CD4-positive, alpha-beta T cell treated with Interleukin-10 for 1 hour (primary cell): ENCODE measurements around the gene SNAP25.

Experiments
- DNase-seq: peaks from one replicate; pipeline ENCODE4 v3.0.0-alpha.2; 2020

Gene SNAP25

GRCh38 chr20:10306440-10307358, 88.1 kb downstream of the SNAP25 start:
- peak; percentile 16 for DNase-seq

GRCh38 chr20:10307359-10307735, 88.7 kb downstream of the SNAP25 start:
- DNase-seq: no peak

- no peak for DNase-seq
These were observed 90.0 kb downstream of the SNAP25 start for GRCh38 chr20:10308652-10309051.

DNA sequence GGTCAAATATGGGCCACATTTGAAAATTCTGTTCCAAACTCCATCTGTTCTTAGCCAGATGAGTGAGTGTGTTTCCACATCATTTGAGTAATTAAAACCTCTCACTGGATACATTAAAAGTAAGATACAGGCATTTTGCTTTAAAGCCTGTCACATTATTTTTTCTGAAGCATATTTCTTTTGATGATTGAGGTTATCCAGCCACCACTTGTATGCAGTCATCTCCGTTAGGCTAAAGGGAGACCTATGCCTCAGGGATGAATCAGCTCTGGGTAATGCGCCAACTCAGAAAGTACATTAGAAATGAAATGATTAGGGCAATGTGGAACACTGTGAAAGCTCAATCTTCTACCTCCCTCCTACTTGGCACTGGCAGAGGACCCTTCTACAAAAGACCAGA, 90.7 kb downstream of the SNAP25 start:
- DNase-seq: no peak

- DNase-seq: no peak
These were observed 93.5 kb downstream of the SNAP25 start for GRCh38 chr20:10312111-10312510.

GRCh38 chr20:10313215-10313614, 94.6 kb downstream of the SNAP25 start:
- no peak for DNase-seq

- DNase-seq: no peak
These were observed 95.1 kb downstream of the SNAP25 start for GRCh38 chr20:10313701-10314100.

GRCh38 chr20:10314198-10314597, 95.6 kb downstream of the SNAP25 start:
- no peak for DNase-seq

GRCh38 chr20:10315138-10315537, 96.5 kb downstream of the SNAP25 start:
- DNase-seq: no peak

GRCh38 chr20:10316582-10316981, 98.0 kb downstream of the SNAP25 start:
- DNase-seq: peak; percentile 5

GRCh38 chr20:10318291-10319024, 99.8 kb downstream of the SNAP25 start:
- DNase-seq: no peak

- no peak for DNase-seq
These were observed 101.2 kb downstream of the SNAP25 start for GRCh38 chr20:10319855-10320254.

- DNase-seq: no peak
These were observed 102.6 kb downstream of the SNAP25 start for GRCh38 chr20:10321138-10321717.

DNA sequence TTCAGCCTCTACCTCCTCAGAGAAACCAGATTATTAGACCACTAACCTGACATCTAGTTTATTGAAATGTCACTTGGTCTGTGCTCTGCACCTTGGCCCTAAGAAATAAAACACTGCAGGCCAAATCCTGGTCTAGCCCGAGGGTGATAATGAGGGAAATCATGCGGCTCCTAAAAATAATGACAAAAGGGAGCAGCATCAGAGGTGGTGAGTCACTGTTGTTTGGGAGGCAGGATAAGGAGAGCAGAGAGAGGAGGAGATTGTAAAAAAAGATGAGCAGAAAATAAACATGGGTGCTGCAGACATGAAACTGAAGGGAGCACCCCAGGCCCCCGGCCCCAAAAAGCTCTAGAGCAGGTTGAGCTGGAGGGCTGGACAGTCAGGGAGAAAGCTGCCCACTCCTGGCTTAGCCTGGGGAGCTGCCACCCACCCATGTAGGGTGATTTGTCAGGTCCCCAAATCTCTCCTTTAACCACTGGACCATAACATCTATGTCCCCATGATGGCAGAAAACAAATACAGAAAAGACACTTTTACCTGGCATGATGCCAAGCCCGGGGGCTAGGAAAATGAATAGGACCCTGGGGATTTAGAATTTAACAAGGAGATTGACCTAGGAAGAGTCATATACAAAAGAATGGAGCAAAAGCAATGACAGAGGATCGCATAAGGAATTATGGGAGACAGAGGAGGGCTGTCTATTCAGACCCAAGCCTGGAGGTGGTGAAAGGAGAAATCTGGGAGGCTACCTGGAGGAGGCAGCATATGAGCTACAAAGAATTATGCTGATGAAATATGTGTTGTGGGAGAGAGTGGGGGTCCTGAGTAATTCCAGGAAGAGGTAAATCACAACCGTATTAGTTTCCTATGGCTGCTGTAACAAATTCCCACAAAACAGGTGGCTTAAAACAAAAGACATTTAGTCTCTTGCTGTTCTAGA, 103.7 kb downstream of the SNAP25 start:
- DNase-seq: no peak

DNA sequence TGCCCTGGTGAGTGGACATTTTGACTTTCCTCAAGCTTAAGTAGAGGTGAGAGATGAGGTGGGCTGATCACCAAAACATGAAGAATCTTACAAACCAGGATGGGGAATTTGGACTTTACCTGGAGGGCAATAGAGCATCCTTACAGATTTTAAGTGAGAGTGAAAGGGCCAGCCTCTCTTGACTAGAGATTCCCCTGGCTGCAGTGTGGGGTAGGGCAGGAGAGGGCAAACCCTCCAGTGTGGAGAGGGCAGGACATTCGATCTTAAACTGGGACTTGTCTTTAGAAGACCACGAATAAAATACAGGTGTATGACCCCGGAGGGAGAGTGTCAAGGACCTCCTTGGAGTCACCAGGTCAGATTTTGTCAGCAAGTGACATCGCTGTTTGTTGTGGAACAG, 105.1 kb downstream of the SNAP25 start:
- DNase-seq: no peak

DNA sequence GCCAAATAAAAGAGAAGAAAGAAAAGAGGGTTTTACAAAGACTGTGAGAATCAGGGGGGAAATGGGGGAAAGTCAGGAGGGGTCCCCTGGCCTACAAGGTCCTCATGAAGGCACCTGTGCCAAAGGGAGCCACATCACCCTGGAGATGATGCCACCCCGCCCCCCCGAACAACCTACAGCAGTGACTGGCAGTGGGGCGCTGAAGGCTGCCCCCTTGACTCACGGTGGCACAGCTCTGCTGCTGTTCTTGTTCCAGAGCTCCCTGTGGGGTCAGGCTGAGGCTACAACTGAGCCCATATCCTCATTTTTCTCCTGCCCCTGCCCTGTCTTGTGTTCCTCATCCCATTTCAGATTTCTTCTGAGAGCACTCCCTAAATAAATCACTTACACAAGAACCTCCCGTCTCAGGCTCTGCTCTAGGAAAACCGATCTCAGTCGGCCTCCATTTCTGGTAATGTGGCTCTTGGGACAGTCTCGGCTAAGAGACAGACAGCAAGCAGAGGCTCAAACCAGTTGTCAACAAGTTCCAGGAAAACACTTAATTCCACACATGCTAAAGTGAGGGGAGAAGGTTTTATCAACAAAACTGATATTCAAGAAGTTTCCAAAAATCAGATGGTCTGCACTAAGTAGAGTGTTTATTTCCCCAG, 105.7 kb downstream of the SNAP25 start:
- no peak for DNase-seq

DNA sequence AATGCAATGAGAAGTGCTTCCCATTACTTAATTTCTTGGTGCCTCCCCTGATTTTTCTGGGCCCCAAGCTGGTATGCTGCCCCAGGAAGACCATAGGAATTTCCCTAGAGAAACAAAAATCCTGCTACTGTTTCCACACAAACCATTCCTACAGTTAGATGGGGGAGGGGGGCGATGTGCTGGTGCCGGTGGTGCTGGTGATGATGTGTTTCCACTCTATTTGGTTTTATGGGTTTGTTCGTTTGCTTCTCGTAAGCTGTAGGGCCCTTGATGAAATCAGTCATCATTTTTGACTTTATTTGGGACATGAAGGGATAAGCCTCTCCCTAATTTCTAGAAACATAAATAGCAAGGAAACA, 110.2 kb downstream of the SNAP25 start:
- DNase-seq: no peak

DNA sequence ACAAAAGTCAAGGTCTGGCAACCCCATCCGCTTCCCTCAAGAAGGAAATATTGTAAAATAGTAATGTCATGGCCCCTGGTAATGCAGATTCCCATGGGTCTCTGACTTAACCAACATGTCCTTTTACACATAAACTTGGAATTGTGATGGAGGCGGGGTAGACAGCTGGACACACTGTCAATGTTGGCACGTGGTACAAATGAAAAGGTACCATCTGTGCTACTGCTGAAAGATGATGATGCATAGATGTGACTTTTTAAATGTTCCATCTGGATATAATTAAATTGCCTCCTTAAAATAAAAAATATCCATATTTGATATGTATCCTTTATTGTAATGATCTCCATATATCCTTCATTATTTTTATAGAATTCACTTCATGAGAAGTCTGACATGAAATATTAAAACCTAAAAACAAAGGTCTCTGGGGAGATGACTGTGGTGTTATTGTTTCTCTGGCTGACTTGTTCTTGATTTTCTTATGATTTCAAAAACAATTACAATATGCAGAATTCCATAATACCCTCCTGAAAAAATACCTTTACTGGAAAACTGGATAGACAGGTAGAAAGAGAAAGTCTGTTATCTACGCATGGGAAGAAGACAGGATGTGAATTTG, 110.9 kb downstream of the SNAP25 start:
- DNase-seq: no peak

GRCh38 chr20:10330071-10330470, 111.4 kb downstream of the SNAP25 start:
- no peak for DNase-seq

- no peak for DNase-seq
These were observed 114.2 kb downstream of the SNAP25 start for GRCh38 chr20:10332656-10333415.
